Measurements from ENCODE around the gene BTG3. TPM values are rescaled to one million over a fixed set of nuclear protein-coding genes. Genes with fewer than 3 reads are reported as not detected.

BTG3 gene
- total and polyA plus RNA-seq, 9 of the 15 experiments (the other 6 are each of a cell fraction or from before 2014, with no cell fraction given) = 11.7 to 43.0 (median 29.7) TPM

GRCh38 chr21:17560377-17561025 lies 52.2 kb downstream of the BTG3 start:
- Histone ChIP-seq H3K36me3 (ENCODE audit: control insufficient read depth, insufficient read depth, low read length) (no peaks in the 10 kb centered on the region), H3K9ac (ENCODE audit: insufficient read depth in 1 of 2, low read depth in 2 of 2, low read length in 2 of 2) (no peak overlapping the region), H3K4me2 (ENCODE audit: insufficient read depth, low read length) (no peak overlapping the region), H3K4me1 (replicated peaks in 1 of 2; ENCODE audit: control insufficient read depth in 2 of 2, insufficient read depth in 2 of 2, low read length in 2 of 2) (no peaks in the 10 kb centered on the region), H3K9me3 (replicated peaks; ENCODE audit: control insufficient read depth, insufficient read depth, low read depth, low read length) (no peaks in the 10 kb centered on the region), H3K9me1 (ENCODE audit: control insufficient read depth, insufficient read depth, low read length) (no peaks in the 10 kb centered on the region), H3K27me3 (ENCODE audit: control insufficient read depth in 2 of 2, insufficient read depth in 2 of 2, low read length in 2 of 2) (no peaks in the 10 kb centered on the region), H3K27ac (ENCODE audit: extremely low read depth, low read depth, low read length) (no peak overlapping the region), H3K4me3 (no peak overlapping the region), H2AFZ (ENCODE audit: low read depth, low read length) (no peak overlapping the region), H4K20me1 (replicated peaks; ENCODE audit: control insufficient read depth, insufficient read depth, low read length) (no peaks in the 10 kb centered on the region), H3K79me2 (ENCODE audit: control insufficient read depth, insufficient read depth, low read length) (no peaks in the 10 kb centered on the region)
- ChIA-PET CTCF (ENCODE audit: low intra/inter-chr PET ratio) (no interaction called here), POLR2A (no interaction called here)
- in situ Hi-C loops (cut with MboI) = no loop called here
- WGBS (ENCODE audit: insufficient coverage, low coverage, missing lambda C conversion rate) = 0% methylated on average over 5 of the region's 5 CpGs
- BruUV-seq (replicated peaks) = no TSS peak
- intact Hi-C loops (cut with micrococcal nuclease) = no loop called here
- DNase-seq (ENCODE audit: extremely low read depth in 1 of 4, low spot score in 3 of 4) (no peak), ATAC-seq (no peak), FAIRE-seq (no peak)
- TF ChIP-seq, protein P1, sequence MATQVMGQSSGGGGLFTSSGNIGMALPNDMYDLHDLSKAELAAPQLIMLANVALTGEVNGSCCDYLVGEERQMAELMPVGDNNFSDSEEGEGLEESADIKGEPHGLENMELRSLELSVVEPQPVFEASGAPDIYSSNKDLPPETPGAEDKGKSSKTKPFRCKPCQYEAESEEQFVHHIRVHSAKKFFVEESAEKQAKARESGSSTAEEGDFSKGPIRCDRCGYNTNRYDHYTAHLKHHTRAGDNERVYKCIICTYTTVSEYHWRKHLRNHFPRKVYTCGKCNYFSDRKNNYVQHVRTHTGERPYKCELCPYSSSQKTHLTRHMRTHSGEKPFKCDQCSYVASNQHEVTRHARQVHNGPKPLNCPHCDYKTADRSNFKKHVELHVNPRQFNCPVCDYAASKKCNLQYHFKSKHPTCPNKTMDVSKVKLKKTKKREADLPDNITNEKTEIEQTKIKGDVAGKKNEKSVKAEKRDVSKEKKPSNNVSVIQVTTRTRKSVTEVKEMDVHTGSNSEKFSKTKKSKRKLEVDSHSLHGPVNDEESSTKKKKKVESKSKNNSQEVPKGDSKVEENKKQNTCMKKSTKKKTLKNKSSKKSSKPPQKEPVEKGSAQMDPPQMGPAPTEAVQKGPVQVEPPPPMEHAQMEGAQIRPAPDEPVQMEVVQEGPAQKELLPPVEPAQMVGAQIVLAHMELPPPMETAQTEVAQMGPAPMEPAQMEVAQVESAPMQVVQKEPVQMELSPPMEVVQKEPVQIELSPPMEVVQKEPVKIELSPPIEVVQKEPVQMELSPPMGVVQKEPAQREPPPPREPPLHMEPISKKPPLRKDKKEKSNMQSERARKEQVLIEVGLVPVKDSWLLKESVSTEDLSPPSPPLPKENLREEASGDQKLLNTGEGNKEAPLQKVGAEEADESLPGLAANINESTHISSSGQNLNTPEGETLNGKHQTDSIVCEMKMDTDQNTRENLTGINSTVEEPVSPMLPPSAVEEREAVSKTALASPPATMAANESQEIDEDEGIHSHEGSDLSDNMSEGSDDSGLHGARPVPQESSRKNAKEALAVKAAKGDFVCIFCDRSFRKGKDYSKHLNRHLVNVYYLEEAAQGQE (IDR thresholded peaks at IDR 0.05; ENCODE audit: borderline replicate concordance) = no peak
- TF ChIP-seq, protein P1 (CRISPR knock-in tag; IDR thresholded peaks at IDR 0.05; ENCODE audit: low read depth) = no peak
- no peak for TF ChIP-seq THRAP3 (IDR thresholded peaks at IDR 0.05; ENCODE audit: borderline replicate concordance)
- no peak for TF ChIP-seq MYBL2 (IDR thresholded peaks at IDR 0.05; ENCODE audit: low read depth)
- TF ChIP-seq MYBL2 (CRISPR knock-in tag; IDR thresholded peaks at IDR 0.05; ENCODE audit: borderline replicate concordance) = no peak
- no peak for TF ChIP-seq FOXJ3 (CRISPR knock-in tag; IDR thresholded peaks at IDR 0.05)
- TF ChIP-seq, protein P2, sequence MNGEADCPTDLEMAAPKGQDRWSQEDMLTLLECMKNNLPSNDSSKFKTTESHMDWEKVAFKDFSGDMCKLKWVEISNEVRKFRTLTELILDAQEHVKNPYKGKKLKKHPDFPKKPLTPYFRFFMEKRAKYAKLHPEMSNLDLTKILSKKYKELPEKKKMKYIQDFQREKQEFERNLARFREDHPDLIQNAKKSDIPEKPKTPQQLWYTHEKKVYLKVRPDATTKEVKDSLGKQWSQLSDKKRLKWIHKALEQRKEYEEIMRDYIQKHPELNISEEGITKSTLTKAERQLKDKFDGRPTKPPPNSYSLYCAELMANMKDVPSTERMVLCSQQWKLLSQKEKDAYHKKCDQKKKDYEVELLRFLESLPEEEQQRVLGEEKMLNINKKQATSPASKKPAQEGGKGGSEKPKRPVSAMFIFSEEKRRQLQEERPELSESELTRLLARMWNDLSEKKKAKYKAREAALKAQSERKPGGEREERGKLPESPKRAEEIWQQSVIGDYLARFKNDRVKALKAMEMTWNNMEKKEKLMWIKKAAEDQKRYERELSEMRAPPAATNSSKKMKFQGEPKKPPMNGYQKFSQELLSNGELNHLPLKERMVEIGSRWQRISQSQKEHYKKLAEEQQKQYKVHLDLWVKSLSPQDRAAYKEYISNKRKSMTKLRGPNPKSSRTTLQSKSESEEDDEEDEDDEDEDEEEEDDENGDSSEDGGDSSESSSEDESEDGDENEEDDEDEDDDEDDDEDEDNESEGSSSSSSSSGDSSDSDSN (IDR thresholded peaks at IDR 0.05; ENCODE audit: borderline replicate concordance in 1 of 2, low read depth in 2 of 2, low read length in 2 of 2) = no peak
- no peak for TF ChIP-seq ATF4 (CRISPR knock-in tag; IDR thresholded peaks at IDR 0.05)
- no peak for TF ChIP-seq FOXJ2 (tag; IDR thresholded peaks at IDR 0.05)

Measured in K562 (cell line).